HG03139 (cell line): ENCODE measurements around the gene SMIM29.

ENCODE experiments used
- ATAC-seq: cut with Tn5 transposase; IDR thresholded peaks from one replicate; pipeline ENCODE4 v1.9.1; 2021; ENCODE audit not compliant: unreplicated experiment

Gene SMIM29

GRCh38 chr6:34241351-34242215 is 7.2 kb downstream of the SMIM29 start:
- no peak for ATAC-seq

GRCh38 chr6:34240329-34241248 is 8.2 kb downstream of the SMIM29 start:
- ATAC-seq: no peak

- no peak for ATAC-seq
Measured at GRCh38 chr6:34239893-34240292, 8.9 kb downstream of the SMIM29 start.

GRCh38 chr6:34239500-34239825 is 9.3 kb downstream of the SMIM29 start:
- ATAC-seq: no peak

GRCh38 chr6:34238585-34239499 is 10.0 kb downstream of the SMIM29 start:
- ATAC-seq: no peak

- peak; percentile 1 for ATAC-seq
Measured at GRCh38 chr6:34237722-34238584, 10.9 kb downstream of the SMIM29 start.

- peak; percentile 13 for ATAC-seq
Measured at GRCh38 chr6:34237316-34237721, 11.5 kb downstream of the SMIM29 start.

GRCh38 chr6:34236443-34237315 is 12.1 kb downstream of the SMIM29 start, which contains the start of gene HMGA1:
HMGA1 (plus strand) TSS chr6:34236873; CDS start chr6:34240781, 3,908 bp downstream.
- peak; percentile 49 for ATAC-seq

GRCh38 chr6:34236131-34236442 is 12.7 kb downstream of the SMIM29 start:
- peak; percentile 3 for ATAC-seq

GRCh38 chr6:34235307-34236130 is 13.3 kb downstream of the SMIM29 start:
- no peak for ATAC-seq

- ATAC-seq: no peak
Measured at GRCh38 chr6:34234667-34235306, 14.0 kb downstream of the SMIM29 start.

- no peak for ATAC-seq
Measured at GRCh38 chr6:34233867-34234266, 14.9 kb downstream of the SMIM29 start.

GRCh38 chr6:34232901-34233300 is 15.9 kb downstream of the SMIM29 start:
- ATAC-seq: no peak

- ATAC-seq: no peak
Measured at GRCh38 chr6:34231566-34232336, 17.1 kb downstream of the SMIM29 start.

- ATAC-seq: no peak
Measured at GRCh38 chr6:34230653-34231371, 18.0 kb downstream of the SMIM29 start.

- no peak for ATAC-seq
Measured at GRCh38 chr6:34229877-34230276, 18.9 kb downstream of the SMIM29 start.
